Measurements from ENCODE around the gene SSR2. TPM values are rescaled to one million over a fixed set of nuclear protein-coding genes. Genes with fewer than 3 reads are reported as not detected.
A peak's percentile ranks its signal among the peaks of the same experiment; 100 is the strongest.

SSR2 gene
- total RNA-seq, 1 donor from 2014 or later: 236 TPM

DNA sequence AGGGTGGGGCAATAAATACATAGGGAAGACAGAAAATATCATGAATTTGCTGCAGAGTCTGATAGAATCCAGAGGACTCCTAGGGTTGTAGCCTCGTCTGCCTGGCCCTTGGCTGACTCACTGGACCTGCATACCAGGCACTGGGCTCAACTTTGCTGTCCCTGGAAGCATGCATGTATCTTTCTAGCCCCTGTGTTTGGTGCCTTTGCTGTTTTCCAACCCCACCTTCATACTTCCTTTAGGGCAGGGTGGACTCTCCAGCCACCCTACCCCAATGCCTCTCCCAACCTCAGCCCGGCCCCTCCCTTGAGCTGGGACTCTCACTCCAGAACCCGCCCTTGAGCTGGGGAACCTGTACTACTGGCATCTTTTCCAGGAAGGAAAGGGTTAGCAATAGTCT, 41.4 kb upstream of the SSR2 start:
- no peak overlapping the region for H3K4me3 ChIP-seq (ENCODE audit: insufficient read depth, low read depth, low read length)
- H3K9me3 Mint-ChIP-seq (ENCODE audit: unreplicated experiment): peaks cover 2% of the 10 kb centered on the region
- no peak overlapping the region for H3K27ac Mint-ChIP-seq (ENCODE audit: unreplicated experiment)
- H3K27me3 ChIP-seq (ENCODE audit: insufficient read depth, low read length): no peaks in the 10 kb centered on the region
- H3K27ac ChIP-seq (ENCODE audit: low read depth, low read length): no peak overlapping the region
- H3K27me3 Mint-ChIP-seq (ENCODE audit: low read depth, unreplicated experiment): peaks cover 2% of the 10 kb centered on the region
- TF ChIP-seq EZH2 (IDR thresholded peaks at IDR 0.05; ENCODE audit: insufficient read depth, low read length) (no peak), CTCF (IDR thresholded peaks at IDR 0.05; ENCODE audit: insufficient read depth, low read depth, low read length) (no peak)
- peaks cover 5% of the 10 kb centered on the region for H3K36me3 Mint-ChIP-seq (ENCODE audit: low read depth, unreplicated experiment)
- H3K4me1 Mint-ChIP-seq (ENCODE audit: low read depth, unreplicated experiment): peaks cover 12% of the 10 kb centered on the region
- H3K9me3 ChIP-seq (ENCODE audit: insufficient read depth, low read depth, low read length): no peaks in the 10 kb centered on the region
- no peak overlapping the region for H3K4me2 ChIP-seq (ENCODE audit: low read length)
- FAIRE-seq (no peak), DNase-seq (ENCODE audit: low read depth) (no peak)
- H3K4me3 Mint-ChIP-seq (ENCODE audit: unreplicated experiment): no peak overlapping the region
- H3K36me3 ChIP-seq (ENCODE audit: insufficient read depth, low read length): no peaks in the 10 kb centered on the region
- H3K4me1 ChIP-seq (ENCODE audit: insufficient read depth, low read length): peaks cover 2% of the 10 kb centered on the region
- H2AFZ ChIP-seq (ENCODE audit: low read depth, low read length): no peak overlapping the region
- no peaks in the 10 kb centered on the region for H3K79me2 ChIP-seq (ENCODE audit: insufficient read depth, low read length)
- no peak overlapping the region for H3K9ac ChIP-seq (ENCODE audit: low read length)
- H4K20me1 ChIP-seq (ENCODE audit: insufficient read depth, low read length): peaks cover 5% of the 10 kb centered on the region

- peaks cover 5% of the 10 kb centered on the region for H4K20me1 ChIP-seq (ENCODE audit: insufficient read depth, low read length)
- no peaks in the 10 kb centered on the region for H3K9me3 ChIP-seq (ENCODE audit: insufficient read depth, low read depth, low read length)
- peaks cover 2% of the 10 kb centered on the region for H3K27me3 Mint-ChIP-seq (ENCODE audit: low read depth, unreplicated experiment)
- peaks cover 2% of the 10 kb centered on the region for H3K9me3 Mint-ChIP-seq (ENCODE audit: unreplicated experiment)
- H3K27ac ChIP-seq (ENCODE audit: low read depth, low read length): no peak within 1 kb of the TSS
- H3K36me3 ChIP-seq (ENCODE audit: insufficient read depth, low read length): no peaks in the 10 kb centered on the region
- no peak for DNase-seq (ENCODE audit: low read depth)
- H3K27me3 ChIP-seq (ENCODE audit: insufficient read depth, low read length): no peaks in the 10 kb centered on the region
- TF ChIP-seq CTCF (IDR thresholded peaks at IDR 0.05; ENCODE audit: insufficient read depth, low read depth, low read length) (no peak), EZH2 (IDR thresholded peaks at IDR 0.05; ENCODE audit: insufficient read depth, low read length) (no peak)
- peaks cover 6% of the 10 kb centered on the region for H3K79me2 ChIP-seq (ENCODE audit: insufficient read depth, low read length)
- FAIRE-seq: no peak
- H3K4me3 Mint-ChIP-seq (ENCODE audit: unreplicated experiment): peak within 1 kb of the TSS; percentile 14
- peaks cover 2% of the 10 kb centered on the region for H3K4me1 ChIP-seq (ENCODE audit: insufficient read depth, low read length)
- peaks cover 12% of the 10 kb centered on the region for H3K4me1 Mint-ChIP-seq (ENCODE audit: low read depth, unreplicated experiment)
- H3K4me3 ChIP-seq (ENCODE audit: insufficient read depth, low read depth, low read length): no peak within 1 kb of the TSS
- peaks cover 10% of the 10 kb centered on the region for H3K36me3 Mint-ChIP-seq (ENCODE audit: low read depth, unreplicated experiment)
- no peak within 1 kb of the TSS for H2AFZ ChIP-seq (ENCODE audit: low read depth, low read length)
- H3K27ac Mint-ChIP-seq (ENCODE audit: unreplicated experiment): no peak within 1 kb of the TSS
- H3K4me2 ChIP-seq (ENCODE audit: low read length): no peak within 1 kb of the TSS
- no peak within 1 kb of the TSS for H3K9ac ChIP-seq (ENCODE audit: low read length)
Observed at GRCh38 chr1:156060937-156061636, 40.3 kb upstream of the SSR2 start, which contains the start of gene RAB25. Gene RAB25 (plus strand): TSS chr1:156061160. CDS start chr1:156061401, 241 bp downstream.

DNA sequence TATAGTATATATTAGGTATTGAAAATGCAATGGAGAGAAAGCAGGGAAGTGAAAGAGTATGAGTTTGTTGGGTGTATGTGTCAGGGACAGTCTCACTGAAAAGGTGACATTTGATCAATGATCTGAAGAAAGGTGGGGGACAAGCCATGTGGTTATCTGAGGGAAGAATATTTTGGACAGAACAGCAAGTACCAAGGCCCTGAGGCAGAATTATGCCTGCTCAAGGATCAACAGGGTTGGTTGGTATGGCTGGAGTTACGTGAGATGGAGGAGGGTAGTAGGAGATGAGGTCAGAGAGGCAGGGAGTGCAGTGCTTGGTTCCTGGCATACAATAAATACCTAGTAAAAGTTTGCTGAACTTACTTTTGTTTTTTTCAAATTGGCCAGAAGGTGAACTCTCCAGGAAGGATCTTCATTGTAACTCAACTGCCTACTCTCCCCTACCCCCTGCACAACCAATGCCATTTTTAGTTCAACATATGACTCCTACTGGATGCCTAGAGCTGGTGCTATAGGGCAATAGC, 35.6 kb upstream of the SSR2 start:
- Histone ChIP-seq H3K27me3 (ENCODE audit: insufficient read depth, low read length) (no peaks in the 10 kb centered on the region), H3K79me2 (ENCODE audit: insufficient read depth, low read length) (peaks cover 37% of the 10 kb centered on the region), H4K20me1 (ENCODE audit: insufficient read depth, low read length) (peaks cover 21% of the 10 kb centered on the region), H3K36me3 (ENCODE audit: insufficient read depth, low read length) (no peaks in the 10 kb centered on the region), H3K4me2 (ENCODE audit: low read length) (no peak overlapping the region), H2AFZ (ENCODE audit: low read depth, low read length) (no peak overlapping the region), H3K4me3 (ENCODE audit: insufficient read depth, low read depth, low read length) (no peak overlapping the region), H3K4me1 (ENCODE audit: insufficient read depth, low read length) (peaks cover 6% of the 10 kb centered on the region), H3K9ac (ENCODE audit: low read length) (no peak overlapping the region), H3K9me3 (ENCODE audit: insufficient read depth, low read depth, low read length) (no peaks in the 10 kb centered on the region), H3K27ac (ENCODE audit: low read depth, low read length) (no peak overlapping the region)
- peaks cover 10% of the 10 kb centered on the region for H3K4me1 Mint-ChIP-seq (ENCODE audit: low read depth, unreplicated experiment)
- no peak for TF ChIP-seq CTCF (IDR thresholded peaks at IDR 0.05; ENCODE audit: insufficient read depth, low read depth, low read length)
- TF ChIP-seq EZH2 (IDR thresholded peaks at IDR 0.05; ENCODE audit: insufficient read depth, low read length): no peak
- peaks cover 2% of the 10 kb centered on the region for H3K27me3 Mint-ChIP-seq (ENCODE audit: low read depth, unreplicated experiment)
- peaks cover 17% of the 10 kb centered on the region for H3K36me3 Mint-ChIP-seq (ENCODE audit: low read depth, unreplicated experiment)
- FAIRE-seq (no peak), DNase-seq (ENCODE audit: low read depth) (no peak)
- H3K27ac Mint-ChIP-seq (ENCODE audit: unreplicated experiment): no peak overlapping the region
- peak overlapping the region; percentile 94 for H3K4me3 Mint-ChIP-seq (ENCODE audit: unreplicated experiment)
- no peaks in the 10 kb centered on the region for H3K9me3 Mint-ChIP-seq (ENCODE audit: unreplicated experiment)
